HEK293 (cell line): ENCODE data around the gene CTF1.

Experiments used
- CTCF ChIA-PET: fragments of 350-600 bp; formaldehyde crosslinking; extraction: SDS; loops from one replicate; lab custom pipeline; 2021; ENCODE audit warnings: antibody characterized with exemption; lab: Yijun Ruan, JAX
- POLR2A ChIA-PET: fragments of 300-600 bp; formaldehyde crosslinking; extraction: SDS; loops from one replicate; lab custom pipeline; 2020; ENCODE audit warnings: antibody characterized with exemption, inconsistent platforms; lab: Yijun Ruan, JAX
- H3K27ac ChIP-seq: fragments of 200-500 bp; sonication (Bioruptor generic); 2 replicates; pipeline ENCODE4 v1.5.1; 2014; ENCODE audit warnings: low read depth, low read length, control low read depth, inconsistent platforms; ENCODE audit errors: extremely low read depth
- H3K36me3 ChIP-seq, 2 experiments: fragments of 200-500 bp in 1 of 2; sonication (Bioruptor generic) in 1 of 2; 1 replicate in 1 of 2; 2 replicates in 1 of 2; pipeline ENCODE4 v1.5.1; 2014 to 2017; ENCODE audit warnings: inconsistent platforms in 2 of 2, low read length in 2 of 2; ENCODE audit not compliant: control insufficient read depth in 2 of 2, insufficient read depth in 1 of 2
- H3K4me1 ChIP-seq: fragments of 200-500 bp; sonication (Bioruptor generic); 2 replicates; pipeline ENCODE4 v1.5.1; 2014; ENCODE audit warnings: mild to moderate bottlenecking, low read length, inconsistent platforms; ENCODE audit not compliant: control insufficient read depth, insufficient read depth
- H3K4me3 ChIP-seq: 2 replicates; pipeline ENCODE4 v1.5.1; 2011; ENCODE audit warnings: low read depth, mild to moderate bottlenecking, control low read depth, low read length, moderate library complexity
- H3K9me3 ChIP-seq: fragments of 200-500 bp; sonication (Bioruptor generic); 2 replicates; pipeline ENCODE4 v1.5.1; 2014; ENCODE audit warnings: low read depth, low read length, inconsistent platforms; ENCODE audit not compliant: control insufficient read depth, insufficient read depth
- MEIS1 ChIP-seq: sonication (generic); formaldehyde crosslinking; IDR thresholded peaks from 2 replicates; pipeline ENCODE4 v1.8.1; 2022; ENCODE audit warnings: missing genetic modification reagents, mild to moderate bottlenecking, borderline replicate concordance
- PRDM10 ChIP-seq: fragments of 450-650 bp; formaldehyde crosslinking; IDR thresholded peaks from 2 replicates; pipeline ENCODE4 v1.5.1; 2016; ENCODE audit warnings: missing biosample characterization, missing genetic modification characterization
- REST ChIP-seq: fragments of 450-650 bp; formaldehyde crosslinking; IDR thresholded peaks from 2 replicates; pipeline ENCODE4 v1.5.1; 2016; ENCODE audit warnings: missing biosample characterization, missing genetic modification characterization
- SP7 ChIP-seq: fragments of 450-650 bp; formaldehyde crosslinking; IDR thresholded peaks from 2 replicates; pipeline ENCODE4 v1.5.1; 2016; ENCODE audit warnings: missing biosample characterization, missing genetic modification characterization
- WT1 ChIP-seq: fragments of 450-650 bp; formaldehyde crosslinking; IDR thresholded peaks from 2 replicates; pipeline ENCODE4 v1.5.1; 2016; ENCODE audit warnings: missing biosample characterization, missing genetic modification characterization
- ZBTB17 ChIP-seq: fragments of 450-650 bp; formaldehyde crosslinking; IDR thresholded peaks from 2 replicates; pipeline ENCODE4 v1.5.1; 2016; ENCODE audit warnings: missing biosample characterization, missing genetic modification characterization
- ZNF140 ChIP-seq: fragments of 450-650 bp; formaldehyde crosslinking; IDR thresholded peaks from 2 replicates; pipeline ENCODE4 v1.5.1; 2016; ENCODE audit warnings: missing biosample characterization, missing genetic modification characterization
- ZNF155 ChIP-seq: fragments of 450-650 bp; formaldehyde crosslinking; IDR thresholded peaks from 2 replicates; pipeline ENCODE4 v1.5.1; 2016; ENCODE audit warnings: missing biosample characterization, missing genetic modification characterization
- ZNF157 ChIP-seq: fragments of 450-650 bp; formaldehyde crosslinking; IDR thresholded peaks from 2 replicates; pipeline ENCODE4 v1.5.1; 2016; ENCODE audit warnings: missing biosample characterization, missing genetic modification characterization
- ZNF169 ChIP-seq: fragments of 450-650 bp; formaldehyde crosslinking; IDR thresholded peaks from 2 replicates; pipeline ENCODE4 v1.5.1; 2016; ENCODE audit warnings: missing biosample characterization, missing genetic modification characterization
- ZNF19 ChIP-seq: fragments of 450-650 bp; formaldehyde crosslinking; IDR thresholded peaks from 2 replicates; pipeline ENCODE4; 2016; ENCODE audit warnings: missing biosample characterization, missing genetic modification characterization, low read depth
- ZNF335 ChIP-seq: fragments of 450-650 bp; formaldehyde crosslinking; conservative IDR thresholded peaks from 2 replicates; pipeline ENCODE4 v1.5.1; 2016; ENCODE audit warnings: missing biosample characterization, missing genetic modification characterization
- ZNF350 ChIP-seq: fragments of 450-650 bp; formaldehyde crosslinking; IDR thresholded peaks from 2 replicates; pipeline ENCODE4 v1.5.0; 2017; ENCODE audit warnings: missing biosample characterization, mild to moderate bottlenecking, missing genetic modification characterization
- ZNF37A ChIP-seq: fragments of 450-650 bp; IDR thresholded peaks from 2 replicates; pipeline ENCODE4 v1.5.1; 2018; ENCODE audit warnings: missing biosample characterization, missing genetic modification characterization
- ZNF513 ChIP-seq: fragments of 450-650 bp; IDR thresholded peaks from 2 replicates; pipeline ENCODE4 v1.5.1; 2018; ENCODE audit warnings: missing biosample characterization, missing genetic modification characterization
- ZNF544 ChIP-seq: fragments of 450-650 bp; formaldehyde crosslinking; IDR thresholded peaks from 2 replicates; pipeline ENCODE4 v1.5.0; 2017; ENCODE audit warnings: missing biosample characterization, missing genetic modification characterization
- ZNF670 ChIP-seq: fragments of 450-650 bp; formaldehyde crosslinking; IDR thresholded peaks from 2 replicates; pipeline ENCODE4 v1.5.1; 2016; ENCODE audit warnings: missing biosample characterization, missing genetic modification characterization, low read depth
- ZSCAN23 ChIP-seq: fragments of 450-650 bp; formaldehyde crosslinking; IDR thresholded peaks from 2 replicates; pipeline ENCODE4 v1.5.1; 2016; ENCODE audit warnings: missing biosample characterization, missing genetic modification characterization
- TF ChIP-seq, protein P1 (sequence below): fragments of 450-650 bp; formaldehyde crosslinking; IDR thresholded peaks from 2 replicates; pipeline ENCODE4 v1.5.1; 2016; ENCODE audit warnings: missing biosample characterization, missing genetic modification characterization
- TF ChIP-seq, protein P2 (sequence below): fragments of 450-650 bp; formaldehyde crosslinking; IDR thresholded peaks from 2 replicates; pipeline ENCODE4 v1.5.0; 2017; ENCODE audit warnings: missing biosample characterization, missing genetic modification characterization, borderline replicate concordance
- TF ChIP-seq, protein P3 (sequence below): fragments of 450-650 bp; formaldehyde crosslinking; IDR thresholded peaks from 2 replicates; pipeline ENCODE4 v1.5.1; 2017; ENCODE audit warnings: missing biosample characterization, missing genetic modification characterization

The CTF1 gene

GRCh38 chr16:30921459-30921747 is 25.0 kb downstream of the CTF1 start (continued):
- no peak for TF ChIP-seq ZNF140 (tag by site-specific recombination)
- no peak for TF ChIP-seq ZNF169
- TF ChIP-seq, protein P1, sequence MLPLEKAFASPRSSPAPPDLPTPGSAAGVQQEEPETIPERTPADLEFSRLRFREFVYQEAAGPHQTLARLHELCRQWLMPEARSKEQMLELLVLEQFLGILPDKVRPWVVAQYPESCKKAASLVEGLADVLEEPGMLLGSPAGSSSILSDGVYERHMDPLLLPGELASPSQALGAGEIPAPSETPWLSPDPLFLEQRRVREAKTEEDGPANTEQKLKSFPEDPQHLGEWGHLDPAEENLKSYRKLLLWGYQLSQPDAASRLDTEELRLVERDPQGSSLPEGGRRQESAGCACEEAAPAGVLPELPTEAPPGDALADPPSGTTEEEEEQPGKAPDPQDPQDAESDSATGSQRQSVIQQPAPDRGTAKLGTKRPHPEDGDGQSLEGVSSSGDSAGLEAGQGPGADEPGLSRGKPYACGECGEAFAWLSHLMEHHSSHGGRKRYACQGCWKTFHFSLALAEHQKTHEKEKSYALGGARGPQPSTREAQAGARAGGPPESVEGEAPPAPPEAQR (tag by site-specific recombination), result no peak
- peak; percentile 86 for TF ChIP-seq REST (tag by site-specific recombination)
- TF ChIP-seq, protein P2, sequence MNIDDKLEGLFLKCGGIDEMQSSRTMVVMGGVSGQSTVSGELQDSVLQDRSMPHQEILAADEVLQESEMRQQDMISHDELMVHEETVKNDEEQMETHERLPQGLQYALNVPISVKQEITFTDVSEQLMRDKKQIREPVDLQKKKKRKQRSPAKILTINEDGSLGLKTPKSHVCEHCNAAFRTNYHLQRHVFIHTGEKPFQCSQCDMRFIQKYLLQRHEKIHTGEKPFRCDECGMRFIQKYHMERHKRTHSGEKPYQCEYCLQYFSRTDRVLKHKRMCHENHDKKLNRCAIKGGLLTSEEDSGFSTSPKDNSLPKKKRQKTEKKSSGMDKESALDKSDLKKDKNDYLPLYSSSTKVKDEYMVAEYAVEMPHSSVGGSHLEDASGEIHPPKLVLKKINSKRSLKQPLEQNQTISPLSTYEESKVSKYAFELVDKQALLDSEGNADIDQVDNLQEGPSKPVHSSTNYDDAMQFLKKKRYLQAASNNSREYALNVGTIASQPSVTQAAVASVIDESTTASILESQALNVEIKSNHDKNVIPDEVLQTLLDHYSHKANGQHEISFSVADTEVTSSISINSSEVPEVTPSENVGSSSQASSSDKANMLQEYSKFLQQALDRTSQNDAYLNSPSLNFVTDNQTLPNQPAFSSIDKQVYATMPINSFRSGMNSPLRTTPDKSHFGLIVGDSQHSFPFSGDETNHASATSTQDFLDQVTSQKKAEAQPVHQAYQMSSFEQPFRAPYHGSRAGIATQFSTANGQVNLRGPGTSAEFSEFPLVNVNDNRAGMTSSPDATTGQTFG (tag by site-specific recombination), result no peak
- TF ChIP-seq, protein P3, sequence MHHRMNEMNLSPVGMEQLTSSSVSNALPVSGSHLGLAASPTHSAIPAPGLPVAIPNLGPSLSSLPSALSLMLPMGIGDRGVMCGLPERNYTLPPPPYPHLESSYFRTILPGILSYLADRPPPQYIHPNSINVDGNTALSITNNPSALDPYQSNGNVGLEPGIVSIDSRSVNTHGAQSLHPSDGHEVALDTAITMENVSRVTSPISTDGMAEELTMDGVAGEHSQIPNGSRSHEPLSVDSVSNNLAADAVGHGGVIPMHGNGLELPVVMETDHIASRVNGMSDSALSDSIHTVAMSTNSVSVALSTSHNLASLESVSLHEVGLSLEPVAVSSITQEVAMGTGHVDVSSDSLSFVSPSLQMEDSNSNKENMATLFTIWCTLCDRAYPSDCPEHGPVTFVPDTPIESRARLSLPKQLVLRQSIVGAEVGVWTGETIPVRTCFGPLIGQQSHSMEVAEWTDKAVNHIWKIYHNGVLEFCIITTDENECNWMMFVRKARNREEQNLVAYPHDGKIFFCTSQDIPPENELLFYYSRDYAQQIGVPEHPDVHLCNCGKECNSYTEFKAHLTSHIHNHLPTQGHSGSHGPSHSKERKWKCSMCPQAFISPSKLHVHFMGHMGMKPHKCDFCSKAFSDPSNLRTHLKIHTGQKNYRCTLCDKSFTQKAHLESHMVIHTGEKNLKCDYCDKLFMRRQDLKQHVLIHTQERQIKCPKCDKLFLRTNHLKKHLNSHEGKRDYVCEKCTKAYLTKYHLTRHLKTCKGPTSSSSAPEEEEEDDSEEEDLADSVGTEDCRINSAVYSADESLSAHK, result no peak
- no peak for TF ChIP-seq ZNF350
- TF ChIP-seq ZNF544 (tag by site-specific recombination), result no peak
- TF ChIP-seq SP7 (tag by site-specific recombination), result 0 out of 2 replicates have a peak, but pooled peaks have one; percentile 18
- TF ChIP-seq WT1 (tag by site-specific recombination), result no peak
- peak; percentile 43 for TF ChIP-seq ZNF335 (tag by site-specific recombination)
- no peak for TF ChIP-seq ZNF37A (tag by site-specific recombination)
- 0 out of 2 replicates have a peak, but pooled peaks have one; percentile 0 for TF ChIP-seq ZSCAN23 (tag by site-specific recombination)

DNA sequence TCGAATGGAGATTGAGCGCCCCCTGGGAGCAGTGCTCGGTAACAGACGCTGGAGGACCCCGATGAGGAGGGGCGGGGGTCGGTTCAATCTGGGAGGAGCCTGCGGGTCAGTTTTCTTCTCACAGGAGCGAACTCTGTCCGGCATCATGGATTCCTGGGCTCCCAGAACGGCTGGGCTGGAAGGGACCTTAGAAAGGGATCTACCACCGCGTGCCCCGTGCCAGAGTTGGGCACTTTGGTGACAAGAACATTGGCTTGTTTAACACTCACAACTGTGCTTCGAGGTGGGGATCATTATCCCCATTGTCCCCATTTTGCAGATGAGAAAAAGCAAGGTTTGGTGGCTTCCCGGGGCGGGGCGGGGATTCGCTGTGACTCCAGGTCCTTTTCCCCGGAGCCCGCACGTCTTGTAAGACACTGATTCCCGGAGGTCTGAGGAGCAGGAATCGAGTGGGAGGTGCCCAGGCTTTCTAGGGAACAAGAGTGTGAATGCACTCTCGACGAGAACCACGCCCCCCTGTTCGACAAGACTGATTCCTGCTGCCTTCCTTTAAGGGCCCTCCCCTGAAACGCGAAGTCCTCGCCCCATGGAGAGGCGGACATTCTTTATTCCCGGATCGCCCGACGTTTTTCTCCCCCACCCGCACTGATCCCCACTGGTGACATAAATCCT is 25.5 kb downstream of the CTF1 start:
- CTCF ChIA-PET, result interaction anchor here (0.6 to 4.0 kb wide), 8 partner anchors 69 to 890 kb away, joined by 3 to 31 read pairs (median 4); partner anchors contain the start of gene KAT8
- no peaks in the 10 kb centered on the region for H3K9me3 ChIP-seq
- H3K4me3 ChIP-seq, result peak overlapping the region; percentile 54
- H3K27ac ChIP-seq, result peak overlapping the region; percentile 25; the same call in 1 of the 2 replicates
- H3K36me3 ChIP-seq, result peaks cover 0 to 23% of the 10 kb centered on the region in 2 experiments; a peak in 1 of 3 replicates
- POLR2A ChIA-PET, result interaction anchor here (0.8 to 1.2 kb wide), 2 partner anchors 75 to 116 kb away, joined by 3 read pairs; no protein-coding TSS in a partner anchor
- no peaks in the 10 kb centered on the region for H3K4me1 ChIP-seq
- no peak for TF ChIP-seq ZNF155
- no peak for TF ChIP-seq ZNF19
- peak; percentile 53; the same call in 1 of the 2 replicates for TF ChIP-seq ZNF513 (tag by site-specific recombination)
- TF ChIP-seq ZBTB17 (tag by site-specific recombination), result peak; percentile 97
- TF ChIP-seq ZNF670 (tag by site-specific recombination), result no peak
- TF ChIP-seq PRDM10 (tag by site-specific recombination), result peak; percentile 62
- no peak for TF ChIP-seq ZNF157 (tag by site-specific recombination)
- TF ChIP-seq MEIS1, result no peak
